WERI-Rb-1 (cell line): ENCODE measurements around the gene SIK3.

Source experiments
- DNase-seq: peaks from one replicate; pipeline ENCODE4 v3.0.0-alpha.2; 2020
- H3K27ac ChIP-seq: fragments of 250-450 bp; sonication (Bioruptor Pico); 2 replicates; pipeline ENCODE4 v1.5.1; 2020; ENCODE audit warnings: mild to moderate bottlenecking, moderate library complexity
- H3K27me3 ChIP-seq: fragments of 250-450 bp; sonication (Bioruptor Pico); 2 replicates; pipeline ENCODE4 v1.5.1; 2021; ENCODE audit warnings: mild to moderate bottlenecking, low read depth, moderate library complexity; ENCODE audit not compliant: insufficient read depth, severe bottlenecking
- H3K36me3 ChIP-seq: fragments of 250-450 bp; sonication (Bioruptor Pico); 2 replicates; pipeline ENCODE4 v1.5.1; 2020; ENCODE audit warnings: mild to moderate bottlenecking, moderate library complexity
- H3K4me3 ChIP-seq: 2 replicates; pipeline ENCODE4 v1.5.1; 2011; ENCODE audit warnings: low read depth, mild to moderate bottlenecking, control low read depth, low read length
- H3K9me3 ChIP-seq: fragments of 250-450 bp; sonication (Bioruptor Pico); 2 replicates; pipeline ENCODE4 v1.5.1; 2021; ENCODE audit warnings: mild to moderate bottlenecking, moderate library complexity; ENCODE audit not compliant: severe bottlenecking
- CTCF ChIP-seq: IDR thresholded peaks from 2 replicates; pipeline ENCODE4 v1.5.1; 2011; ENCODE audit warnings: low read depth, mild to moderate bottlenecking, control low read depth, inconsistent platforms, low read length

SIK3 gene

GRCh38 chr11:116929414-116930090 lies 168.7 kb downstream of the SIK3 start:
- Histone ChIP-seq H3K4me3 (no peak overlapping the region), H3K27ac (no peak overlapping the region), H3K27me3 (no peaks in the 10 kb centered on the region), H3K36me3 (peaks cover 16% of the 10 kb centered on the region), H3K9me3 (no peaks in the 10 kb centered on the region)
- TF ChIP-seq CTCF = no peak
- DNase-seq = no peak

- H3K27ac ChIP-seq = no peak overlapping the region
- TF ChIP-seq CTCF = no peak
- no peak overlapping the region for H3K4me3 ChIP-seq
- no peaks in the 10 kb centered on the region for H3K27me3 ChIP-seq
- H3K9me3 ChIP-seq = no peaks in the 10 kb centered on the region
- H3K36me3 ChIP-seq = peaks cover 18% of the 10 kb centered on the region
- DNase-seq = no peak
Measured at GRCh38 chr11:116928845-116929244, 169.4 kb downstream of the SIK3 start.

GRCh38 chr11:116928102-116928777 lies 170.0 kb downstream of the SIK3 start:
- no peak overlapping the region for H3K4me3 ChIP-seq
- H3K36me3 ChIP-seq = peaks cover 18% of the 10 kb centered on the region
- no peaks in the 10 kb centered on the region for H3K27me3 ChIP-seq
- no peak for TF ChIP-seq CTCF
- no peak overlapping the region for H3K27ac ChIP-seq
- no peak for DNase-seq
- no peaks in the 10 kb centered on the region for H3K9me3 ChIP-seq

- peak; percentile 25 for DNase-seq
- no peak overlapping the region for H3K27ac ChIP-seq
Measured at GRCh38 chr11:116927163-116927974, 170.9 kb downstream of the SIK3 start.

GRCh38 chr11:116925050-116925449 lies 173.2 kb downstream of the SIK3 start:
- Histone ChIP-seq H3K9me3 (no peaks in the 10 kb centered on the region), H3K27ac (no peak overlapping the region), H3K27me3 (no peaks in the 10 kb centered on the region), H3K36me3 (peaks cover 18% of the 10 kb centered on the region), H3K4me3 (no peak overlapping the region)
- DNase-seq = no peak
- TF ChIP-seq CTCF = no peak

More at GRCh38 chr11:116927163-116927974, 170.9 kb downstream of the SIK3 start:
- H3K36me3 ChIP-seq = peaks cover 18% of the 10 kb centered on the region
- peak; percentile 27; the same call in 1 of the 2 replicates for TF ChIP-seq CTCF
- no peak overlapping the region for H3K4me3 ChIP-seq
- no peaks in the 10 kb centered on the region for H3K27me3 ChIP-seq
- no peaks in the 10 kb centered on the region for H3K9me3 ChIP-seq
